ENCODE data around the gene KHSRP.
"Not testable (repeated sequence)": the region's sequence is repeated elsewhere in the genome, so short reads cannot be mapped to it uniquely, and the experiment has no call there.

Gene KHSRP

GRCh38 chr19:6451583-6452222 lies 27.1 kb upstream of the KHSRP start:
- DNase-seq (ENCODE audit: low read depth) = no peak

- no peak for DNase-seq (ENCODE audit: low read depth)
Measured at GRCh38 chr19:6450166-6450565, 25.6 kb upstream of the KHSRP start.

- DNase-seq (ENCODE audit: low read depth) = no peak
Measured at GRCh38 chr19:6448045-6448444, 23.4 kb upstream of the KHSRP start.

DNA sequence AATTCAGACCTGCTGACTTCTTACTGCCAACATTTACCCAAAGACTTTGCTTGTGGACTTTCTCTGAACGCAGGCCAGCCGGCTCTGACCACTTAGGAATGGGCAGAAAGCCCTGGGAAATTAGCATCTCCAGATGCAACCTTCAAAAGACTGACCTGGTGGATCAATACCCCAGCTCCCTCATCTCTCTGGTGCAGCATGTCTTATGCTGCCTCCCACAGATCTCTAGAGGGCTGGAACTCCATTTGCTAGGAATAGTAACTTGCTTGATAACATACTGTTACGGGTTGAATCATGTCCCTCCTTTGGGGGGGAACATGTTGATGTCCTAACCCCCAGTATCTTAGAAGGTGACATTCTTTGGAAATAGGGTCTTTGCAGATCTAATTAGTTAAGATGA lies 21.8 kb upstream of the KHSRP start:
- no peak for DNase-seq (ENCODE audit: low read depth)

DNA sequence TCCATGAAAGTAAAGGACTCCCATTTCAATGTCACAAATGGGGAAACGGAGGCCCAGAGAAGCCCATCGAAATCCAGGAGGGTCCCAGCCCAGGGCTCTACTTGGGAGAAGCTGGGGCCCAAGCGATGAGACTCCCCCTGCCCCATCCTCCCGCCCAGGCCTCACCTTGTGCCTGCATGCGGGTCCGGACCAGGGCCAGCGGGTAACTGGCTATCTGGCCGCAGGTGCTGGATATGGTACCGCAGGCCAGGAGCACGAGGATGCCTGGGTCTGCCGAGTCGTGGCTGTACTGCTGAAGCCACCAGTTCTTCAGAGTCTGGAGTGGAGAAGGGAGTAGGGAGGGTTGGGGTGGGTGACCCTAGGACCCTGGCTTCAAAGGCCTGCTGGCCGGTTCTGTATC lies 19.4 kb upstream of the KHSRP start:
- DNase-seq (ENCODE audit: low read depth) = no peak

- no peak for DNase-seq (ENCODE audit: low read depth)
Measured at GRCh38 chr19:6442087-6442688, 17.6 kb upstream of the KHSRP start.

GRCh38 chr19:6440905-6441304 lies 16.3 kb upstream of the KHSRP start:
- no peak for DNase-seq (ENCODE audit: low read depth)

DNA sequence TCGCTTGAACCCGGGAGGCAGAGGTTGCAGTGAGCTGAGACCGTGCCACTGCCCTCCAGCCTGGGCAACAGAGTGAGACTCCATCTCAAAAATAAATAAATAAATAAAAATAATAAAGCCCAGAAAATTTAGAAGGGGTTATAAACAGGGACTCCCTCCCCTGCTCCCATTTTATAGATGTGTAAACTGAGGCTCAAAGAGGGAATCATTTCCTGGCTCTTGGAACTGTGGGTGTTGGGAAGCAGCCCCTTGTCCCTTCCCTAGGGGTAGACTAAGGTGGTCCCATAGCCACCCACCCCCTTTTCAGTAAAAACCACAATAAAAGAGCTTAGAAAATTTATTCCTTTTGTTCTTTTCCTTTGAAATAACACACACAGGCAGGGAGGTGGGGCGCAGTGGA lies 15.1 kb upstream of the KHSRP start:
- no peak for DNase-seq (ENCODE audit: low read depth)

GRCh38 chr19:6433663-6434062 lies 9.1 kb upstream of the KHSRP start, which contains the start of gene SLC25A41:
TSS of gene SLC25A41 (minus strand) at chr19:6433763. CDS start at chr19:6433693, 70 bp downstream.
- no peak for DNase-seq (ENCODE audit: low read depth)

DNA sequence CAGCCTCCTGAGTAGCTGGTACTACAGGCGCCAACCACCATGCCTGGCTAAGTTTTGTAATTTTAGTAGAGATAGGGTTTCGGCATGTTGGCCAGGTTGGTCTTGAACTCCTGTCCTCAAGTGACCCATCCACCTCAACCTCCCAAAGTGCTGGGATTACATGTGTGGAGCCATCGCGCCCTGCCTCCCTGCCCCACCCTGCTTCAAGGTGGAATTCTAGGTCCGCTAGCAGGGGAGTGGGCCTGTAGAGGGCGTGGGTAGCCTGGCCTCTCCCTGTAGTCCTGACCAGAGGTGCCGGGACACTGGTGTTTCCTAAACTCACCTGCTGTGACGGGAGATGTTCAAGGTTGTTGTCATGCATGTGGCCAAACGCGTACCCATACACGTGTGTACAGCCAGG lies 8.6 kb upstream of the KHSRP start:
- DNase-seq (ENCODE audit: low read depth) = no peak

DNA sequence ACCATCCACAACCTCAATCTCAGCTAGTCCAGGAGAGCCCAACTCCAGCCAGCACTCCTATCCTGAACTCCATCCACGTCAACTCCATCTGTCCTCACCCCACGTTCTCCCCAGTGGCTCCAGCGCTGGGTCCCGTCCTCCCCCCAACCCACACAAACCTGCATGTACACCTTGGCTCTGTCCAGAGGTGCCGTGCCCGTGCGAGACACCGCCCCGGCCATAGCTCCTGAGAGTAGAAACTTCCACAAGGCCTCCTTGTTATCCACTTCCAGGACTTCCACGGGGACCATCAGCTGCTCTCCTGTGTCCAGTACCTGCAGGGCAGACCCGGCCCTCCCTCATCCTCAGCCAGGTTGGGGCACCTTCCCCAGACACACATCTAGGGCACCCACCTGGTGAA lies 7.3 kb upstream of the KHSRP start:
- no peak for DNase-seq (ENCODE audit: low read depth)

GRCh38 chr19:6429419-6430221 lies 5.0 kb upstream of the KHSRP start:
- DNase-seq (ENCODE audit: low read depth) = no peak

- DNase-seq (ENCODE audit: low read depth) = not testable (repeated sequence)
Measured at GRCh38 chr19:6428692-6429418, 4.2 kb upstream of the KHSRP start.

- DNase-seq (ENCODE audit: low read depth) = no peak
Measured at GRCh38 chr19:6427131-6427530, 2.5 kb upstream of the KHSRP start.

DNA sequence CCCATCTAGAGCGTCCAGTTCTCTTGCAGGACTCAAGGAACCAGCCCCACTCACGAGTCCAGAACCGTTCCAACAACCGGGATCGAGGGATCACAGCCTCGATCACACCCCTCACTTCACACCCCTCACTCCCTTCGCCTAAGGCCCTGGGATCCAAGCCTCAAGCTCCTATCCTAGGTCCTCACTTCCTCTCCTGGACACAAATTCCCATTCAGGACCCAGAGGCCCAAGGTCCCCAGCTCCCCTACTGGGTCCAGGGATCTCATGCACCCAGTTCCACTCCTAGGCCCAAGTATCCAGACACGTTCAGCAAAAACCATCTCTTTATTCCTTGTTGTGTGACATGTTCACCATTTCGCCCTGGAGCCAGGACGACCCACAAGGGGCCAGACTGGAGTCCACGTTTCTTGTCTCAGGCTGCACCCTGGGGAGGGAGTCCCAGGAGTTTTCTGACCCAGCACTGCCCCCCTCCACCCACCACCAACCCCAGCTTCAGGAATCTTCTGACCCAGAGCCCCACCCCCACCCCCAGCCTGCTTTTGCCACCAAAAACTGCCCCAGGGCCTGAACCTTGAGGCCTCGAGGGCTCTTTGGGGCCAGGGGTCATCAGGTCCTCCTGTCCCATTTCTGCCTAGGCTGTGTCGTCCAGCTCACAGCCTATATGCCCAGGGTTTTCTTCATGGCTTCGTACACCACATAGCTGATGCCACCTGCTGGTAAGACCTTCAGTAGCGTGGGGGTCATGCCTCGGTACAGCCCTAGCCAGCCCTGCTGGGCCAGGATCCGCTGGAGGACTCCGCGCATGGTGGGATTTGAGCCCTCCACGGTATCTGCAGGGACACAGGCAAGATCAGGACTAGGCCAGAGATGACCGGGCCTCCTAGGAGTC lies 1.4 kb upstream of the KHSRP start:
- DNase-seq (ENCODE audit: low read depth) = no peak

GRCh38 chr19:6424939-6425731 lies 524 bp upstream of the KHSRP start:
- peak; percentile 98 for DNase-seq (ENCODE audit: low read depth)

GRCh38 chr19:6423499-6424194 lies 964 bp downstream of the KHSRP start:
- peak; percentile 26 for DNase-seq (ENCODE audit: low read depth)

- no peak for DNase-seq (ENCODE audit: low read depth)
Measured at GRCh38 chr19:6421075-6422014, 3.3 kb downstream of the KHSRP start.

DNA sequence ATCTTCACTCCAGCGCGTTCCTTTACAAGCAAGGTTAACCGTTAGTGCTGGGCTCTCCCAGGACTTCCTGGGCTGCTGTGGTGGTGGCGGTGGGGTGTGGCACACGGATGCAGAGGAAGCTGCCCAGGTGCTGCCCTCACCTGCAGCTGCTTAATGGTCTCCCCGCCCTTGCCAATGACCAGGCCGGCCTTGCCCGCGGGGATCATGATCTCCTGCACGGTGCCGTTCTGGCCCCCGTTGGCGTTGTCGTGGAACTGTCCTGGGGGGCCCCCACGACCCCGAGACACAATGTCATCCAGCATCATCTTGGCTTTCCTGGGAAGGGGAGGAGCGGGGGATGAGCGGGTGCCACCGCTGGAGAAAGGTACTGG lies 6.1 kb downstream of the KHSRP start:
- DNase-seq (ENCODE audit: low read depth) = no peak

All from stimulated activated CD8-positive, alpha-beta memory T cell treated with anti-CD3 and anti-CD28 coated beads, Interleukin-4, amount 100 ng/mL, for 24 hours (primary cell).